22Rv1 (cell line): ENCODE data around the gene ATAD1.

Experiments used
- H3K27ac ChIP-seq: fragments of 450-650 bp; 2 replicates; pipeline ENCODE4 v1.5.1; 2017
- CTCF ChIP-seq: fragments of 450-650 bp; IDR thresholded peaks from 2 replicates; pipeline ENCODE4 v1.5.1; 2017; ENCODE audit warnings: mild to moderate bottlenecking
- ZFX ChIP-seq: fragments of 450-650 bp; IDR thresholded peaks from 2 replicates; pipeline ENCODE4 v1.6.1; 2017; ENCODE audit warnings: antibody characterized with exemption, borderline replicate concordance

The ATAD1 gene

GRCh38 chr10:87761892-87762291 is 56.1 kb downstream of the ATAD1 start:
- H3K27ac ChIP-seq = no peak overlapping the region

GRCh38 chr10:87761153-87761552 is 56.9 kb downstream of the ATAD1 start:
- H3K27ac ChIP-seq = no peak overlapping the region
- TF ChIP-seq CTCF (no peak), ZFX (no peak)

More at GRCh38 chr10:87761892-87762291, 56.1 kb downstream of the ATAD1 start:
- TF ChIP-seq ZFX = no peak
- TF ChIP-seq CTCF = no peak

GRCh38 chr10:87760195-87760905 is 57.7 kb downstream of the ATAD1 start:
- TF ChIP-seq ZFX (no peak), CTCF (no peak)
- H3K27ac ChIP-seq = no peak overlapping the region

- no peak overlapping the region for H3K27ac ChIP-seq
- TF ChIP-seq ZFX (no peak), CTCF (no peak)
Observed at GRCh38 chr10:87759551-87759950, 58.5 kb downstream of the ATAD1 start.

- H3K27ac ChIP-seq = no peak overlapping the region
- TF ChIP-seq CTCF (no peak), ZFX (no peak)
Observed at GRCh38 chr10:87757685-87758084, 60.3 kb downstream of the ATAD1 start.

GRCh38 chr10:87753995-87754866 is 63.8 kb downstream of the ATAD1 start:
- no peak for TF ChIP-seq CTCF
- TF ChIP-seq ZFX = no peak
- no peak overlapping the region for H3K27ac ChIP-seq

- H3K27ac ChIP-seq = no peak overlapping the region
Observed at GRCh38 chr10:87752566-87752965, 65.5 kb downstream of the ATAD1 start.

More at GRCh38 chr10:87752566-87752965, 65.5 kb downstream of the ATAD1 start:
- TF ChIP-seq ZFX (no peak), CTCF (no peak)
